CD14-positive monocyte (primary cell): ENCODE data around the gene GABRG3. TPM values are rescaled to one million over a fixed set of nuclear protein-coding genes. Genes with fewer than 3 reads are reported as not detected.

Source experiments
- DNase-seq, 3 donors: peaks; one replicate each; pipeline ENCODE4 v3.0.0-alpha.2; 2011 to 2022
- H2AFZ ChIP-seq: 2 replicates; pipeline ENCODE4 v1.6.0; 2012; ENCODE audit warnings: mild to moderate bottlenecking, low read depth, low read length, inconsistent platforms; ENCODE audit not compliant: insufficient read depth, poor library complexity, severe bottlenecking
- H3K27ac ChIP-seq, 2 donors: 1 replicate in 1 of 2; 2 replicates in 1 of 2; pipeline ENCODE4 v1.5.1; 2012 to 2013; ENCODE audit warnings: low read length in 2 of 2, control low read depth in 1 of 2, inconsistent platforms in 1 of 2, low read depth in 1 of 2, mild to moderate bottlenecking in 1 of 2
- H3K27me3 ChIP-seq, 2 donors: one replicate each; pipeline versions ENCODE4 v1.6.0 to v1.6.1; 2011 to 2013; ENCODE audit warnings: low read length in 2 of 2; ENCODE audit not compliant: control insufficient read depth in 2 of 2, insufficient read depth in 2 of 2
- H3K36me3 ChIP-seq, 2 donors: replicated peaks in 1 of 2; 1 replicate in 1 of 2; 2 replicates in 1 of 2; pipeline versions ENCODE4 v1.5.1 to v1.6.1; 2012 to 2013; ENCODE audit warnings: low read length in 2 of 2, control low read depth in 1 of 2, inconsistent platforms in 1 of 2, mild to moderate bottlenecking in 1 of 2; ENCODE audit not compliant: insufficient read depth in 2 of 2, control insufficient read depth in 1 of 2
- H3K4me1 ChIP-seq, 2 donors: 1 replicate in 1 of 2; 2 replicates in 1 of 2; pipeline versions ENCODE4 v1.5.1 to v1.6.1; 2012 to 2013; ENCODE audit warnings: low read length in 2 of 2, control low read depth in 1 of 2, inconsistent platforms in 1 of 2, mild to moderate bottlenecking in 1 of 2, moderate library complexity in 1 of 2; ENCODE audit not compliant: insufficient read depth in 2 of 2, control insufficient read depth in 1 of 2
- H3K4me2 ChIP-seq: replicated peaks from 2 replicates; pipeline ENCODE3; 2012; ENCODE audit warnings: low read length, moderate library complexity, mild to moderate bottlenecking; ENCODE audit not compliant: poor library complexity, severe bottlenecking; ENCODE audit errors: extremely low read depth
- H3K4me3 ChIP-seq, 3 experiments: fragments of 200-600 bp in 1 of 3; sonication (generic) in 1 of 3; replicated peaks in 1 of 3; 1 replicate in 2 of 3; 2 replicates in 1 of 3; pipeline ENCODE4 v1.5.1; 2011 to 2013; ENCODE audit warnings: low read length in 3 of 3, mild to moderate bottlenecking in 3 of 3, control low read depth in 2 of 3, low read depth in 2 of 3, inconsistent platforms in 1 of 3, moderate library complexity in 1 of 3
- H3K79me2 ChIP-seq: 2 replicates; pipeline ENCODE4 v1.6.0; 2012; ENCODE audit warnings: mild to moderate bottlenecking, control low read depth, inconsistent platforms, low read length, moderate library complexity; ENCODE audit not compliant: insufficient read depth
- H3K9ac ChIP-seq: 2 replicates; pipeline ENCODE4 v1.6.0; 2017; ENCODE audit warnings: low read length, mild to moderate bottlenecking; ENCODE audit not compliant: insufficient read depth, poor library complexity, severe bottlenecking
- H3K9me3 ChIP-seq, 2 donors: replicated peaks in 1 of 2; 1 replicate in 1 of 2; 2 replicates in 1 of 2; pipeline versions ENCODE4 v1.5.1 to v1.6.1; 2012 to 2013; ENCODE audit warnings: low read length in 2 of 2, control low read depth in 1 of 2; ENCODE audit not compliant: control insufficient read depth in 1 of 2, insufficient read depth in 1 of 2
- H4K20me1 ChIP-seq: 2 replicates; pipeline ENCODE4 v1.6.0; 2012; ENCODE audit warnings: mild to moderate bottlenecking, low read length, control low read depth, moderate library complexity; ENCODE audit not compliant: insufficient read depth
- H3K27ac Mint-ChIP-seq, 7 donors: one replicate each; pipeline ENCODE4 v1.8.0; 2020; ENCODE audit warnings: mild to moderate bottlenecking in 7 of 7, mixed read lengths in 7 of 7, moderate library complexity in 6 of 7, inconsistent platforms in 2 of 7
- H3K27me3 Mint-ChIP-seq, 3 donors: one replicate each; pipeline ENCODE4 v1.8.0; 2021 to 2022; ENCODE audit warnings: low read depth in 3 of 3, mild to moderate bottlenecking in 3 of 3, mixed read lengths in 3 of 3, moderate library complexity in 3 of 3, inconsistent platforms in 1 of 3
- H3K36me3 Mint-ChIP-seq, 2 donors: one replicate each; pipeline ENCODE4 v1.8.0; 2020; ENCODE audit warnings: mixed read lengths in 2 of 2, inconsistent platforms in 1 of 2, mild to moderate bottlenecking in 1 of 2
- H3K4me1 Mint-ChIP-seq: one replicate; pipeline ENCODE4 v1.8.0; 2020; ENCODE audit warnings: mild to moderate bottlenecking, mixed read lengths
- H3K4me3 Mint-ChIP-seq, 2 donors: one replicate each; pipeline ENCODE4 v1.8.0; 2020; ENCODE audit warnings: mild to moderate bottlenecking in 2 of 2, mixed read lengths in 2 of 2, moderate library complexity in 1 of 2
- H3K9me3 Mint-ChIP-seq, 7 donors: one replicate each; pipeline ENCODE4 v1.8.0; 2020 to 2022; ENCODE audit warnings: mixed read lengths in 7 of 7, mild to moderate bottlenecking in 6 of 7, moderate library complexity in 6 of 7, inconsistent platforms in 2 of 7
- WGBS: methylation state at CpG from one replicate; pipeline ENCODE4 v1.1.5; 2013; ENCODE audit warnings: missing lambda C conversion rate; ENCODE audit not compliant: insufficient coverage; 5-methylcytosine and 5-hydroxymethylcytosine counted together
- intact Hi-C, 2 donors: fragments of 100-400 bp; cut with micrococcal nuclease; formaldehyde crosslinking; loops; one replicate each; pipeline versions ENCODE4 v1.15.0 to v1.15.1; 2023
- polyA plus RNA-seq, 3 donors: library from polyadenylated mRNA; depleted of rRNA in 1 of 3; unstranded in 2 of 3; stranded (reverse) in 1 of 3; fragments of 300-500 nt in 2 of 3; fragments of >200 nt in 1 of 3; fragmentation: Illumina TruSeq in 2 of 3; gene quantifications; 1 replicate in 2 of 3; 2 replicates in 1 of 3; pipeline ENCODE4 v1.2.3, GENCODE V29; 2012 to 2021
- TF ChIP-seq, protein P1 (sequence below): fragments of 200-600 bp; IDR thresholded peaks from one replicate; pipeline ENCODE4 v1.8.0; 2022; ENCODE audit warnings: antibody characterized with exemption, mild to moderate bottlenecking

The GABRG3 gene
- polyA plus RNA-seq, 3 donors, result not detected

DNA sequence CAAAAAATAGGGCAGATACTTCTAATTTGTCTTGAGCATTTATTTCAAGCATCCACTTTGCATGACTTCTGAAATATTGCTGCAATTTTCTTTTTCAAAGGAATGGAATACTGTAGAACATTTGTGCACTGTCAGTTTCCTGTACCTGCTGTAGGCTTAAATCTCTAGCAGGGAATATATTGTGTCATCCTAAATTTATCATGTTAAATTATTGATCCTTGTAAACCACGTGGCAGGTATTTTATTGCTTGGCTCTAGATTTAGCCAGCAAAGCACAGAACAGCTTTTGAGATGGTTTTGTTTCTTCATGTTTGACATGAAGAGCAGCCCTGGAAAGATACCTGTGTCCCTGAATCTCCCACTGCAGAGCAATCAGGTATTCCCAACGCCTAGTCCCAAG lies 470.1 kb downstream of the GABRG3 start:
- no peak overlapping the region for H3K27ac ChIP-seq
- TF ChIP-seq, protein P1, sequence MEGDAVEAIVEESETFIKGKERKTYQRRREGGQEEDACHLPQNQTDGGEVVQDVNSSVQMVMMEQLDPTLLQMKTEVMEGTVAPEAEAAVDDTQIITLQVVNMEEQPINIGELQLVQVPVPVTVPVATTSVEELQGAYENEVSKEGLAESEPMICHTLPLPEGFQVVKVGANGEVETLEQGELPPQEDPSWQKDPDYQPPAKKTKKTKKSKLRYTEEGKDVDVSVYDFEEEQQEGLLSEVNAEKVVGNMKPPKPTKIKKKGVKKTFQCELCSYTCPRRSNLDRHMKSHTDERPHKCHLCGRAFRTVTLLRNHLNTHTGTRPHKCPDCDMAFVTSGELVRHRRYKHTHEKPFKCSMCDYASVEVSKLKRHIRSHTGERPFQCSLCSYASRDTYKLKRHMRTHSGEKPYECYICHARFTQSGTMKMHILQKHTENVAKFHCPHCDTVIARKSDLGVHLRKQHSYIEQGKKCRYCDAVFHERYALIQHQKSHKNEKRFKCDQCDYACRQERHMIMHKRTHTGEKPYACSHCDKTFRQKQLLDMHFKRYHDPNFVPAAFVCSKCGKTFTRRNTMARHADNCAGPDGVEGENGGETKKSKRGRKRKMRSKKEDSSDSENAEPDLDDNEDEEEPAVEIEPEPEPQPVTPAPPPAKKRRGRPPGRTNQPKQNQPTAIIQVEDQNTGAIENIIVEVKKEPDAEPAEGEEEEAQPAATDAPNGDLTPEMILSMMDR, result no peak
- peaks cover 43 to 56% of the 10 kb centered on the region in 2 donors for H3K9me3 ChIP-seq
- H2AFZ ChIP-seq, result no peak overlapping the region
- Mint-ChIP-seq H3K9me3 (peaks cover 11 to 23% (median 16%) of the 10 kb centered on the region in 7 donors), H3K36me3 (no peaks in the 10 kb centered on the region), H3K27me3 (peaks cover 0 to 2% (median 0%) of the 10 kb centered on the region in 3 donors), H3K27ac (no peak overlapping the region), H3K4me1 (no peaks in the 10 kb centered on the region), H3K4me3 (no peak overlapping the region)
- no peaks in the 10 kb centered on the region for H4K20me1 ChIP-seq
- no peaks in the 10 kb centered on the region for H3K79me2 ChIP-seq
- no peak overlapping the region for H3K4me2 ChIP-seq
- H3K4me3 ChIP-seq, result no peak overlapping the region
- intact Hi-C loops, result no loop called here
- DNase-seq, result no peak
- 73% methylated on average over 1 of the region's 2 CpGs for WGBS
- H3K27me3 ChIP-seq, result no peaks in the 10 kb centered on the region
- H3K4me1 ChIP-seq, result no peaks in the 10 kb centered on the region
- H3K9ac ChIP-seq, result no peak overlapping the region
- no peaks in the 10 kb centered on the region for H3K36me3 ChIP-seq

DNA sequence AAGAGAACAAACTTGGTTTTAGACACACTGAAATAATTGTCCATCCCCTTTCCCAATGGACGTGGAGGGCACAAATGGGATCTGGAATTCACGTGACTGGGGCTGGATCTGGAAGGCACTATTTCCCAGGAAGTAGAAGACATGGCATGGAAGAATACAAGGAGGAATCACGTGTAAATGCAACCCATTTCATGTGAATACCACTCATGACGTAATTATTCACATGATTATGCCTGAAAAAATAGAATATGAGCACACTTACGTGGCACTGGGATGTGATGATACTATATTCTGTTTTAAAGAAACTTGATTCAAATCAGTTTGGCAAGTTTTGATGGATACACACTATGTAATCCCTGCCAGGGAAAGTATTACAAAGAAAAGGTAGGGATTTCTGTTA lies 477.3 kb downstream of the GABRG3 start:
- Histone ChIP-seq H3K36me3 (no peaks in the 10 kb centered on the region), H3K4me2 (no peak overlapping the region), H3K79me2 (no peaks in the 10 kb centered on the region), H3K4me3 (no peak overlapping the region), H2AFZ (no peak overlapping the region), H3K9me3 (peaks cover 4 to 8% of the 10 kb centered on the region in 2 donors), H3K4me1 (no peaks in the 10 kb centered on the region), H3K27ac (no peak overlapping the region), H4K20me1 (no peaks in the 10 kb centered on the region), H3K9ac (no peak overlapping the region), H3K27me3 (no peaks in the 10 kb centered on the region)
- peaks cover 2 to 9% (median 6%) of the 10 kb centered on the region in 7 donors for H3K9me3 Mint-ChIP-seq
- no CpG with 5 or more reads among the region's 5 CpGs for WGBS
- no peak overlapping the region for H3K27ac Mint-ChIP-seq
- no peak for DNase-seq
- no peaks in the 10 kb centered on the region for H3K27me3 Mint-ChIP-seq
- H3K4me3 Mint-ChIP-seq, result no peak overlapping the region
- TF ChIP-seq, protein P1, result no peak
- intact Hi-C loops, result no loop called here
- no peaks in the 10 kb centered on the region for H3K4me1 Mint-ChIP-seq
- no peaks in the 10 kb centered on the region for H3K36me3 Mint-ChIP-seq
